ENCODE data around the gene KLF13. TPM values are rescaled to one million over a fixed set of nuclear protein-coding genes. Genes with fewer than 3 reads are reported as not detected.

Gene KLF13
- total RNA-seq, 1 donor from 2014 or later, result 235 TPM

DNA sequence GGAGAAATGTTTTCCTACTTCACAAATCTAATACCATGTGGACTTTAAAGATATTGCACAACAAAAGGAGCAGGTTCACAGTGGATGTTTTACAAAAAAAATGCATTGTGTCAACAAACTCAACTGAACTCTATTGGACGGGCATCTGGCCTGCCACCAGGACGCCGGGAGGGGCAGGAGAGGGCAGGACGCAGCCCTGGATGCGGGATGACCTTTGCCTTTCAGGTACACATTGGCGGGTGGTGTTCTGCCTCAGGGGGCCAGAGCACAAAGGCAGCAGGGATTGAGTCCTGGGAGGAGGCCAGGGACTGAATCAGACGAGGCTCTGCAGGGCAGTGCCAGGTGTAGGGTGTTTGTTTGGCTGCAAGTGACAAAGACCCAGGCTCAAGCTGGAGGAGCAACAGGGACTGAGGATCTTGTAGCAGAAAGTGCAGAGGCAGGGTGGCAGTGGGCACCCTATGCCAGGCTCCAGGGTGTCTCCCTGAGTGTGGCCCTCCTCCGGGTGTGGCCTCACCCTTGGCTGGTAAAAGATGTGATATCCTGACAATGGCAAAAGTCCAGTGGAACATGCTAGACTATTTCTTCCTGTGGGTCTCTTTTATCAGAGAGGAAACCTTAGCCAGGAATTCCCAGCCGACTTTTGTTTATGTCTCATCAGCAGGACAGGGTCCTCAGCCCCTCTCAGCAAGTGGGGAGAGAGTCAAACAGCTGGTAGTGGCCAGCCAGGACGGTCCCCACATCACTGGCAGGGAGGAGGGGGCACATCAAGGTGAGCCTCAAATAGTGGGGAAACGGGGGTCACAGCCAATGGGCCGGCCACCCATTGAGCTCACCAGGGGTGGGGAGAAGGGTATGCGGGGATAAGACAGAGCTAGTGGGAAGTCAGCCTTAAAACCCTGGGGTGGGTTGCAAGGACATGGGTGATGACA, 29.7 kb upstream of the KLF13 start:
- peak in 1 of 2 donors; percentile 44 for DNase-seq (ENCODE audit: low spot score in 2 of 2)
- Histone ChIP-seq H3K36me3 (no peaks in the 10 kb centered on the region), H3K4me3 (no peak overlapping the region), H3K9me3 (no peaks in the 10 kb centered on the region), H3K4me1 (no peaks in the 10 kb centered on the region), H3K27ac (no peak overlapping the region), H3K27me3 (no peaks in the 10 kb centered on the region)
- TF ChIP-seq, protein P1, sequence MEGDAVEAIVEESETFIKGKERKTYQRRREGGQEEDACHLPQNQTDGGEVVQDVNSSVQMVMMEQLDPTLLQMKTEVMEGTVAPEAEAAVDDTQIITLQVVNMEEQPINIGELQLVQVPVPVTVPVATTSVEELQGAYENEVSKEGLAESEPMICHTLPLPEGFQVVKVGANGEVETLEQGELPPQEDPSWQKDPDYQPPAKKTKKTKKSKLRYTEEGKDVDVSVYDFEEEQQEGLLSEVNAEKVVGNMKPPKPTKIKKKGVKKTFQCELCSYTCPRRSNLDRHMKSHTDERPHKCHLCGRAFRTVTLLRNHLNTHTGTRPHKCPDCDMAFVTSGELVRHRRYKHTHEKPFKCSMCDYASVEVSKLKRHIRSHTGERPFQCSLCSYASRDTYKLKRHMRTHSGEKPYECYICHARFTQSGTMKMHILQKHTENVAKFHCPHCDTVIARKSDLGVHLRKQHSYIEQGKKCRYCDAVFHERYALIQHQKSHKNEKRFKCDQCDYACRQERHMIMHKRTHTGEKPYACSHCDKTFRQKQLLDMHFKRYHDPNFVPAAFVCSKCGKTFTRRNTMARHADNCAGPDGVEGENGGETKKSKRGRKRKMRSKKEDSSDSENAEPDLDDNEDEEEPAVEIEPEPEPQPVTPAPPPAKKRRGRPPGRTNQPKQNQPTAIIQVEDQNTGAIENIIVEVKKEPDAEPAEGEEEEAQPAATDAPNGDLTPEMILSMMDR (IDR thresholded peaks at IDR 0.05), result no peak
- intact Hi-C loops (cut with DNase I), result no loop called here

DNA sequence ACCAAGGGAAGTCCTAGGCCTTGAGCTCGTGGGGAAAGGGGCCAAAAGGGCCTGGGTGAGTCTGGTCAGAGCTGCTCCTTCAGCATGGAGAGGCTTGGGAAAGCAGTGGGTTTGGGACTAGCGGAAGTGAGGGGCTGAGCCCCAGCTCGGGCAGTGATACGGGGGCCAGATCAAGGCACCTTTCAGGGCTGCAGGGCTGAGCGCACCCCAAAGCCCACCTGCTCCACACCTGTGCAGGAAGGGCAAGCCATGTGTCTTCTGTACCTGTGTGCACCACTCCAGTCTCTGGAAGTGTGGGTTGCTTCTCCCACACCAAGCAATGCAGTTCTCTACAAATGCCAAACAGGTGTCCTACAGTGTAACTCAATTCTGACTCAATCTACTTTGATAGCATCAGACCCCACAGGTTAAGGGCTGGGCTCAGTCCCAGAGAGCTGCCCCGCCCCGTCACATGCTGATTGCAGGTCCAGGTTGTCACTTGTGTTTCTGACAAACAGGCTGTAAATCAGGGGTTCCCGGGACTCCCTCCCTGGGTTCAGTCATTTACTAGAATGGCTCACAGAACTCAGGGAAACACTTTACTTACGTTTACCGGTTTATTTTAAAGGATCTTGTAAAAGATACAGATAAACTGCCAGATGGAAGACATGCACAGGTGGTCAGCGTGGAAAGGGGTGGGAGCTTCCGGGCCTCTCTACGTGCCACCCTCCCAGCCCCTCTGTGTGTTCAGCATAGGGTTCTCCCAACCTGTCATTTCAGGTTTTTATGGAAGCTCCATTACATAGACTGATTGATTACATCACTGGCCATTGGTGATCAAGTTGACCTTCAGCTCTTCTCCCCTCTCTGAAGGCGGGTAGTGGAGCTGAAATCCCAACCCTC, 28.8 kb upstream of the KLF13 start:
- TF ChIP-seq, protein P1 (IDR thresholded peaks at IDR 0.05), result no peak
- Histone ChIP-seq H3K4me1 (no peaks in the 10 kb centered on the region), H3K27me3 (no peaks in the 10 kb centered on the region), H3K36me3 (no peaks in the 10 kb centered on the region), H3K4me3 (no peak overlapping the region), H3K9me3 (no peaks in the 10 kb centered on the region), H3K27ac (no peak overlapping the region)
- no peak for DNase-seq (ENCODE audit: low spot score in 2 of 2)
- intact Hi-C loops (cut with DNase I), result no loop called here

DNA sequence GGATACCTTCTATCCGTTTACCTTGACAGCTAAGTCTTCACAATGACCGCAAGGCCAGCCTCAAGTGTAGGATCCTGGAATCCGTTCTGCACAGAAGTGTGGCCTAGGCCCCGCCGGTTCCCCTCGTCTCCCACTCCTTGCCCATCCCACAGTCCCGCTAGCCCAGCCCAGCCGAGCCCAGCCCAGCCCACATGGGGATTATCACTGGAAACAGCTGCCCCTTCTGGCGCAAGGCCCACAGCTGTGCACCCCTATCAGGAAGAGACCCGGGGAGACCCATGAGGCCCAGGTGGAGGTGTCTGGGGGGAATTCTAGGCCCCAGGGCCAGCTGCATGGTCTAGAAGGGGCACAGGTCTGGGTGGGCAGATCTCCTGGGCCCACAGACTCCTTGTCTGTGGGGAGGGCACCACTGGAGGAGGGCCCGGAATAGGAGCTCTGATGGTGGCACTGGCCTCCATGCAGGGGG, 27.9 kb upstream of the KLF13 start:
- no peaks in the 10 kb centered on the region for H3K27me3 ChIP-seq
- H3K9me3 ChIP-seq, result no peaks in the 10 kb centered on the region
- intact Hi-C loops (cut with DNase I), result no loop called here
- no peak overlapping the region for H3K27ac ChIP-seq
- H3K4me3 ChIP-seq, result no peak overlapping the region
- TF ChIP-seq, protein P1 (IDR thresholded peaks at IDR 0.05), result no peak
- H3K4me1 ChIP-seq, result no peaks in the 10 kb centered on the region
- H3K36me3 ChIP-seq, result no peaks in the 10 kb centered on the region
- DNase-seq (ENCODE audit: low spot score in 2 of 2), result peak in 1 of 2 donors; percentile 62

DNA sequence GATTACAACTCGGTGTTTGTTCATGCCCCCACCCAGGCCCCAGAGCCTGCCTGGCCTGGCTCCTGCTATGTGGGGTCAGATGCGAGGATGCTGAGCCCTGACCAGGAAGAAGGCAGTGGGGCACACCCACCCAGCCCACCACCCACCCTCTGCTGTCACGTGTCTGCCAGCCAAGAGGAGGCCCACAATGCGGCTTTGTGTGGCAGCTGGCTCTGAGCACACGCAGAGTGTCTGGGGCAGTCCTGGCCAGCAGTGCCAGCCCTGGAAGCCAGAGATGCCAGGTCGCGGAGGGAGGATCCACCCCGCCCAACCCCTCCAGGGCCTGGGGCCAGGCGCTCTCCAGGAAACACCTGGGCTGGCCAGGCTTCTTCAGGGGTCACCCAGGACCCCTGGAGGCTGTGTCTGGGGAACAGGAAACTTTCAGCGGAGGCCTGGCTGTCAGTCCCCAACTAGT, 26.4 kb upstream of the KLF13 start:
- intact Hi-C loops (cut with DNase I), result no loop called here

More for the DNA sequence above, 26.4 kb upstream of the KLF13 start:
- Histone ChIP-seq H3K36me3 (no peaks in the 10 kb centered on the region), H3K4me1 (no peaks in the 10 kb centered on the region), H3K27me3 (no peaks in the 10 kb centered on the region), H3K27ac (no peak overlapping the region), H3K9me3 (no peaks in the 10 kb centered on the region), H3K4me3 (no peak overlapping the region)
- TF ChIP-seq, protein P1 (IDR thresholded peaks at IDR 0.05), result no peak
- no peak for DNase-seq (ENCODE audit: low spot score in 2 of 2)
